K562 (cell line): ENCODE measurements around the gene TFCP2L1. TPM values are rescaled to one million over a fixed set of nuclear protein-coding genes. Genes with fewer than 3 reads are reported as not detected.

Experiments used
- ATAC-seq: fragments of 200-7000 bp; cut with Tn5 transposase; 3 replicates; pipeline ENCODE4 v1.9.1; 2020; ENCODE audit warnings: moderate library complexity
- BruUV-seq: library from RNA; stranded (reverse); fragments of 400-500 nt; replicated peaks from 2 replicates; lab custom pipeline; 2021; lab: Mats Ljungman, UMichigan
- CTCF ChIA-PET: fragments of 300-600 bp; formaldehyde crosslinking; extraction: SDS; loops from one replicate; lab custom pipeline; 2021; ENCODE audit warnings: low intra/inter-chr PET ratio; lab: Yijun Ruan, JAX
- POLR2A ChIA-PET: fragments of 300-600, 350-650 bp; sonication (Branson Sonifier 250); formaldehyde crosslinking; extraction: SDS; loops from one replicate; lab custom pipeline; 2021; ENCODE audit warnings: antibody characterized with exemption, inconsistent platforms; lab: Yijun Ruan, JAX
- DNase-seq, 4 experiments: peaks; one replicate each; pipeline versions ENCODE4 v3.0.0 to v3.0.0-alpha.2; 2011 to 2018; ENCODE audit warnings: low spot score in 3 of 4, mixed read lengths in 3 of 4; ENCODE audit errors: extremely low read depth in 1 of 4
- FAIRE-seq: peaks from 2 replicates; lab custom pipeline; 2011; peaks lifted over from hg19 to GRCh38; lab: Jason Lieb, UNC
- H2AFZ ChIP-seq: 2 replicates; pipeline ENCODE4 v1.6.0; 2011; ENCODE audit warnings: low read depth, low read length, control low read depth, inconsistent platforms
- H3K27ac ChIP-seq: fragments of 200-600 bp; 3 replicates; pipeline ENCODE4 v1.8.0; 2011; ENCODE audit warnings: low read depth, mild to moderate bottlenecking, control low read depth, inconsistent platforms, low read length, moderate library complexity, mixed read lengths; ENCODE audit errors: extremely low read depth
- H3K27me3 ChIP-seq, 2 experiments: fragments of 300-600 bp in 1 of 2; 2 replicates in 1 of 2; 3 replicates in 1 of 2; pipeline versions ENCODE4 v1.6.0 to v1.8.0; 2011; ENCODE audit warnings: inconsistent platforms in 2 of 2, low read length in 2 of 2, mild to moderate bottlenecking in 1 of 2, mixed read lengths in 1 of 2, moderate library complexity in 1 of 2; ENCODE audit not compliant: control insufficient read depth in 2 of 2, insufficient read depth in 2 of 2
- H3K36me3 ChIP-seq: fragments of 300-600 bp; 3 replicates; pipeline ENCODE4 v1.8.0; 2011; ENCODE audit warnings: mild to moderate bottlenecking, low read length, inconsistent platforms; ENCODE audit not compliant: control insufficient read depth, insufficient read depth
- H3K4me1 ChIP-seq, 2 experiments: fragments of 200-600 bp in 1 of 2; replicated peaks in 1 of 2; 2 replicates in 1 of 2; 3 replicates in 1 of 2; pipeline versions ENCODE4 v1.5.1 to v1.8.0; 2011; ENCODE audit warnings: inconsistent platforms in 2 of 2, low read length in 2 of 2, mild to moderate bottlenecking in 1 of 2, mixed read lengths in 1 of 2, moderate library complexity in 1 of 2; ENCODE audit not compliant: control insufficient read depth in 2 of 2, insufficient read depth in 2 of 2
- H3K4me2 ChIP-seq: 2 replicates; pipeline ENCODE4 v1.6.1; 2011; ENCODE audit warnings: low read length, control low read depth, inconsistent platforms, mixed read lengths; ENCODE audit not compliant: insufficient read depth
- H3K4me3 ChIP-seq: fragments of 200-600 bp; sonication (generic), shearing (Covaris generic); 2 replicates; pipeline ENCODE4 v1.5.1; 2016; ENCODE audit warnings: control low read depth, inconsistent platforms
- H3K79me2 ChIP-seq: fragments of 200-600 bp; 3 replicates; pipeline ENCODE4 v1.8.0; 2011; ENCODE audit warnings: low read length, inconsistent platforms; ENCODE audit not compliant: control insufficient read depth, insufficient read depth
- H3K9ac ChIP-seq, 2 experiments: 2 replicates each; pipeline versions ENCODE4 v1.6.0 to v1.6.1; 2011; ENCODE audit warnings: low read depth in 2 of 2, low read length in 2 of 2, control low read depth in 1 of 2, inconsistent platforms in 1 of 2, mild to moderate bottlenecking in 1 of 2, mixed read lengths in 1 of 2; ENCODE audit not compliant: insufficient read depth in 1 of 2
- H3K9me1 ChIP-seq: one replicate; pipeline ENCODE4 v1.6.0; 2011; ENCODE audit warnings: inconsistent platforms, mild to moderate bottlenecking, low read length, moderate library complexity; ENCODE audit not compliant: control insufficient read depth, insufficient read depth
- H3K9me3 ChIP-seq: replicated peaks from 2 replicates; pipeline ENCODE4 v1.5.1; 2011; ENCODE audit warnings: low read depth, low read length, inconsistent platforms; ENCODE audit not compliant: control insufficient read depth, insufficient read depth
- H4K20me1 ChIP-seq: replicated peaks from 2 replicates; pipeline ENCODE4 v1.6.1; 2011; ENCODE audit warnings: low read length, inconsistent platforms, mixed read lengths; ENCODE audit not compliant: control insufficient read depth, insufficient read depth
- FIP1L1 ChIP-seq: fragments of 200-400 bp; formaldehyde crosslinking; IDR thresholded peaks from 2 replicates; pipeline ENCODE4 v1.6.1; 2018; ENCODE audit warnings: mild to moderate bottlenecking, low read depth, low read length; ENCODE audit not compliant: poor library complexity, severe bottlenecking
- LEF1 ChIP-seq: fragments of 450-650 bp; IDR thresholded peaks from 2 replicates; pipeline ENCODE4 v1.6.1; 2016; ENCODE audit warnings: mild to moderate bottlenecking
- MCM7 ChIP-seq, 2 experiments: fragments of 450-650 bp; IDR thresholded peaks; 2 replicates each; pipeline ENCODE4 v1.6.1; 2016 to 2018
- NCOA4 ChIP-seq: fragments of 450-650 bp; IDR thresholded peaks from 2 replicates; pipeline ENCODE4 v1.6.1; 2018; ENCODE audit warnings: mild to moderate bottlenecking; ENCODE audit not compliant: partially characterized antibody
- PHB ChIP-seq: fragments of 250-450 bp; sonication (Bioruptor Pico); IDR thresholded peaks from 2 replicates; pipeline ENCODE4 v1.5.0; 2021
- RFX5 ChIP-seq: IDR thresholded peaks from 2 replicates; pipeline ENCODE4 v1.6.1; 2011; ENCODE audit warnings: low read depth, mild to moderate bottlenecking, improper control_type of control experiment, low read length
- SLC30A9 ChIP-seq: fragments of 250-450 bp; sonication (Bioruptor Pico); IDR thresholded peaks from 2 replicates; pipeline ENCODE4 v1.8.0; 2022; ENCODE audit warnings: mild to moderate bottlenecking, moderate library complexity
- SRSF9 ChIP-seq: fragments of 200-400 bp; formaldehyde crosslinking; IDR thresholded peaks from 2 replicates; pipeline ENCODE4 v1.6.1; 2017; ENCODE audit warnings: low read depth, low read length, borderline replicate concordance
- TRIM28 ChIP-seq: fragments of 450-650 bp; IDR thresholded peaks from 2 replicates; pipeline ENCODE4 v1.6.1; 2017
- ZNF23 ChIP-seq: fragments of 250-450 bp; sonication (Bioruptor Pico); IDR thresholded peaks from 2 replicates; pipeline ENCODE4 v1.4.0; 2020; ENCODE audit warnings: mild to moderate bottlenecking
- ZNF232 ChIP-seq: sonication (generic); formaldehyde crosslinking; IDR thresholded peaks from 2 replicates; pipeline ENCODE4 v1.8.0; 2022; ENCODE audit warnings: mild to moderate bottlenecking, missing genetic modification reagents
- ZNF274 ChIP-seq: IDR thresholded peaks from 2 replicates; pipeline ENCODE4 v1.6.1; 2011; ENCODE audit warnings: low read depth, mild to moderate bottlenecking, low read length, moderate library complexity, borderline replicate concordance
- ZNF431 ChIP-seq: sonication (generic); formaldehyde crosslinking; IDR thresholded peaks from 2 replicates; pipeline ENCODE4 v1.8.0; 2022; ENCODE audit warnings: mild to moderate bottlenecking, missing genetic modification reagents
- ZNF717 ChIP-seq: fragments of 250-450 bp; sonication (Bioruptor Pico); IDR thresholded peaks from 2 replicates; pipeline ENCODE4 v1.5.0; 2021
- ZNF766 ChIP-seq: fragments of 200-800 bp; sonication (Bioruptor generic); conservative IDR thresholded peaks from 2 replicates; pipeline ENCODE4 v1.6.1; 2016; ENCODE audit warnings: missing genetic modification characterization, missing compliant biosample characterization
- WGBS: fragments of 100-300 bp; shearing (Covaris generic); methylation state at CpG from one replicate; pipeline ENCODE4 v1.1.6; 2016; ENCODE audit warnings: low coverage, mixed read lengths; ENCODE audit not compliant: insufficient coverage; ENCODE audit errors: missing lambda C conversion rate; 5-methylcytosine and 5-hydroxymethylcytosine counted together
- in situ Hi-C: fragments of 300-500 bp; cut with MboI; formaldehyde crosslinking; loops from 4 replicates; pipeline ENCODE4 v1.15.0; 2018; ENCODE audit warnings: inconsistent platforms, mixed read lengths
- intact Hi-C: fragments of 100-400 bp; cut with micrococcal nuclease; formaldehyde crosslinking; loops from 2 replicates; pipeline ENCODE4 v1.14.2; 2022
- polyA plus RNA-seq, 8 experiments: library from polyadenylated mRNA; depleted of rRNA in 4 of 8; stranded (reverse) in 5 of 8; unstranded in 3 of 8; fragments of >200 nt; fragmentation: Nextera tagmentation in 2 of 8; fragmentation: Illumina TruSeq in 1 of 8; extraction: Ambion mirVana in 2 of 8; extraction: Trizol in 1 of 8; gene quantifications; 2 replicates each; pipeline versions ENCODE4 v1.2.1 to v1.2.3, GENCODE V29; 2011 to 2014; ENCODE audit warnings: inconsistent platforms in 1 of 8, missing spikeins in 1 of 8
- total RNA-seq, 7 experiments: library from RNA; depleted of rRNA in 6 of 7; stranded (reverse); fragments of >200 nt in 6 of 7; fragmentation: Illumina TruSeq in 2 of 7; extraction: Trizol in 2 of 7; gene quantifications; 2 replicates each; pipeline versions ENCODE4 v1.2.1 to v1.2.3, GENCODE V29; 2011 to 2021; ENCODE audit warnings: low replicate concordance in 1 of 7
- TF ChIP-seq, protein P1 (sequence below): fragments of 450-650 bp; IDR thresholded peaks from 2 replicates; pipeline ENCODE4 v1.6.1; 2016
- TF ChIP-seq, protein P2 (sequence below): sonication (generic); formaldehyde crosslinking; IDR thresholded peaks from 2 replicates; pipeline ENCODE4 v1.8.0; 2022; ENCODE audit warnings: mild to moderate bottlenecking, missing genetic modification reagents

TFCP2L1 gene
- total and polyA plus RNA-seq, 9 of the 15 experiments (the other 6 are each of a cell fraction or from before 2014, with no cell fraction given) = 0.08 to 1.00 (median 0.42) TPM

DNA sequence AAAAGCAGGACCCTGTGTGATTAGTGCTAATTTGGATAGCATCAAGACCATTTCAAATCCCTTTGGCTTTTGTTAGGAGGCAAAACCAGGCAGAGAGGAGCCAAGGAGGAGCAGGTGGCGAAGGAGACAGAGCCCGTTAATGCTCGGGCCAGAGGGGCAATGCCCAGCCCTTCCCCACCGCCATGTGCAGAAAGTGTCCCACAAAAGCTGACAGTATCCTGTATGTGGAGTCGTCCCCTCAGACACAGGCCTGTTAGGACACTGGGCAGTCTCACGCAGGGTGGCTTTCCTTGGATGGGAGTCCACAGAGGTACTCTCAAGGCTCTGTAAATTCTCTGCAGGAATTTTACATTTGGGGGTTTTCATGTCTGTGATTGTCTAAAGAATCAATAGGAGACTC lies 44.8 kb upstream of the TFCP2L1 start (continued):
- TF ChIP-seq MCM7 (IDR thresholded peaks at IDR 0.05) = no peak
- no peak for TF ChIP-seq ZNF232 (CRISPR knock-in tag)

DNA sequence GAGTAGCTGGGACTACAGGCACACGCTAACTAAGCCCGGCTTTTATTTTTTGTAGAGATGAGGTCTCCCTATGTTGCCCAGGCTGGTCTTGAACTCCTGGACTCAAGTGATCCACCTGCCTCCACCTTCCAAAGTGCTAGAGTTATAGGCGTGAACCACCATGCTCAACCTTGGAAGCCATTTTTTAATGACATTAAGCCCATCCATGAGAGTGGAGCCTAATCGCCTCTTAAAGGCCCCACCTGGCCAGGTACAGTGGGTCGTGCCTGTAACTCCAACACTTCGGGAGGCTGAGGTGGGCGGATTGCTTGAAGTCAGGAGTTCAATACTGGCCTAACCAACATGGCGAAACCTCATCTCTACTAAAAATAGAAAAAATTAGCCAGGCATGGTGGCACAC lies 41.6 kb upstream of the TFCP2L1 start:
- ATAC-seq (no peak), DNase-seq (no peak), FAIRE-seq (no peak)
- no peaks in the 10 kb centered on the region for H3K4me1 ChIP-seq
- H3K9me1 ChIP-seq = no peaks in the 10 kb centered on the region
- H3K4me3 ChIP-seq = no peak overlapping the region
- CTCF ChIA-PET = no interaction called here
- no TSS peak for BruUV-seq
- TF ChIP-seq SLC30A9 (CRISPR knock-in tag) (no peak), ZNF23 (CRISPR knock-in tag) (no peak), RFX5 (no peak), FIP1L1 (no peak), NCOA4 (no peak), PHB (CRISPR knock-in tag) (no peak), TRIM28 (no peak), ZNF717 (CRISPR knock-in tag) (no peak), ZNF274 (no peak), ZNF766 (CRISPR knock-in tag) (no peak), ZNF431 (CRISPR knock-in tag) (no peak), LEF1 (no peak), SRSF9 (no peak)
- TF ChIP-seq, protein P1, sequence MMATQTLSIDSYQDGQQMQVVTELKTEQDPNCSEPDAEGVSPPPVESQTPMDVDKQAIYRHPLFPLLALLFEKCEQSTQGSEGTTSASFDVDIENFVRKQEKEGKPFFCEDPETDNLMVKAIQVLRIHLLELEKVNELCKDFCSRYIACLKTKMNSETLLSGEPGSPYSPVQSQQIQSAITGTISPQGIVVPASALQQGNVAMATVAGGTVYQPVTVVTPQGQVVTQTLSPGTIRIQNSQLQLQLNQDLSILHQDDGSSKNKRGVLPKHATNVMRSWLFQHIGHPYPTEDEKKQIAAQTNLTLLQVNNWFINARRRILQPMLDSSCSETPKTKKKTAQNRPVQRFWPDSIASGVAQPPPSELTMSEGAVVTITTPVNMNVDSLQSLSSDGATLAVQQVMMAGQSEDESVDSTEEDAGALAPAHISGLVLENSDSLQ = no peak
- TF ChIP-seq, protein P2, sequence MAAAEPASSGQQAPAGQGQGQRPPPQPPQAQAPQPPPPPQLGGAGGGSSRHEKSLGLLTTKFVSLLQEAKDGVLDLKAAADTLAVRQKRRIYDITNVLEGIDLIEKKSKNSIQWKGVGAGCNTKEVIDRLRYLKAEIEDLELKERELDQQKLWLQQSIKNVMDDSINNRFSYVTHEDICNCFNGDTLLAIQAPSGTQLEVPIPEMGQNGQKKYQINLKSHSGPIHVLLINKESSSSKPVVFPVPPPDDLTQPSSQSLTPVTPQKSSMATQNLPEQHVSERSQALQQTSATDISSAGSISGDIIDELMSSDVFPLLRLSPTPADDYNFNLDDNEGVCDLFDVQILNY (CRISPR knock-in tag) = no peak
- no peak overlapping the region for H3K4me2 ChIP-seq
- H3K79me2 ChIP-seq = no peaks in the 10 kb centered on the region
- H3K9ac ChIP-seq = no peak overlapping the region
- H3K36me3 ChIP-seq = no peaks in the 10 kb centered on the region
- intact Hi-C loops = no loop called here
- POLR2A ChIA-PET = no interaction called here
- no peaks in the 10 kb centered on the region for H4K20me1 ChIP-seq
- in situ Hi-C loops = loop anchor here (10.0 to 25.0 kb wide), 2 partner anchors 232 to 639 kb away; no protein-coding TSS in a partner anchor
- no peak overlapping the region for H2AFZ ChIP-seq
- WGBS = 4% methylated on average over 8 of the region's 8 CpGs
- no peaks in the 10 kb centered on the region for H3K9me3 ChIP-seq
- H3K27me3 ChIP-seq = peaks cover 22 to 47% of the 10 kb centered on the region in 2 experiments; a peak in 4 of 5 replicates
- no peak overlapping the region for H3K27ac ChIP-seq
